ENCODE data around the gene CHKA.

GRCh38 chr11:68038226-68038717, 82.9 kb downstream of the CHKA start:
- TF ChIP-seq CTCF (IDR thresholded peaks at IDR 0.05) (no peak), POLR2A (IDR thresholded peaks at IDR 0.05) (no peak), POLR2AphosphoS5 (IDR thresholded peaks at IDR 0.05; ENCODE audit: insufficient read depth in 1 of 2, low read depth in 1 of 2) (no peak)

Data from vagina (tissue), 2 donors.